Tibial artery (tissue), 4 donors: ENCODE data around the gene IGF2R.

Experiments
- DNase-seq, 2 donors: peaks; one replicate each; pipeline ENCODE4 v3.0.0-alpha.2; 2019
- H3K27ac ChIP-seq, 2 donors: fragments of 200-600 bp; sonication (generic) in 1 of 2; 1 replicate in 1 of 2; 2 replicates in 1 of 2; pipeline ENCODE4 v1.5.1; 2018 to 2019; ENCODE audit warnings: mild to moderate bottlenecking in 1 of 2
- H3K27me3 ChIP-seq, 2 donors: fragments of 200-600 bp; sonication (generic) in 1 of 2; one replicate each; pipeline versions ENCODE4 v1.5.1 to v1.6.0; 2016 to 2019
- H3K36me3 ChIP-seq, 3 donors: fragments of 200-600 bp; sonication (generic) in 2 of 3; one replicate each; pipeline ENCODE4 v1.5.1; 2016 to 2019; ENCODE audit warnings: mild to moderate bottlenecking in 2 of 3
- H3K4me1 ChIP-seq, 4 donors: fragments of 200-600 bp; sonication (generic) in 2 of 4; 1 replicate in 3 of 4; 2 replicates in 1 of 4; pipeline ENCODE4 v1.5.1; 2016 to 2019
- H3K4me3 ChIP-seq, 2 donors: fragments of 200-600 bp; sonication (generic) in 1 of 2; 1 replicate in 1 of 2; 2 replicates in 1 of 2; pipeline ENCODE4 v1.5.1; 2018 to 2019; ENCODE audit warnings: mild to moderate bottlenecking in 2 of 2
- H3K9me3 ChIP-seq, 3 donors: fragments of 200-600 bp; sonication (generic) in 1 of 3; one replicate each; pipeline ENCODE4 v1.5.1; 2016 to 2019
- intact Hi-C: fragments of 100-400 bp; cut with DNase I; formaldehyde crosslinking; loops from one replicate; pipeline ENCODE4 v1.15.0; 2023; ENCODE audit warnings: low total_unique reads
- TF ChIP-seq, protein P1 (sequence below), 2 experiments: fragments of 200-600 bp in 1 of 2; fragments of 450-650 bp in 1 of 2; IDR thresholded peaks; one replicate each; pipeline ENCODE4 v1.5.1; 2017 to 2019; ENCODE audit warnings: antibody characterized with exemption in 2 of 2, mild to moderate bottlenecking in 1 of 2, moderate library complexity in 1 of 2

Gene IGF2R

DNA sequence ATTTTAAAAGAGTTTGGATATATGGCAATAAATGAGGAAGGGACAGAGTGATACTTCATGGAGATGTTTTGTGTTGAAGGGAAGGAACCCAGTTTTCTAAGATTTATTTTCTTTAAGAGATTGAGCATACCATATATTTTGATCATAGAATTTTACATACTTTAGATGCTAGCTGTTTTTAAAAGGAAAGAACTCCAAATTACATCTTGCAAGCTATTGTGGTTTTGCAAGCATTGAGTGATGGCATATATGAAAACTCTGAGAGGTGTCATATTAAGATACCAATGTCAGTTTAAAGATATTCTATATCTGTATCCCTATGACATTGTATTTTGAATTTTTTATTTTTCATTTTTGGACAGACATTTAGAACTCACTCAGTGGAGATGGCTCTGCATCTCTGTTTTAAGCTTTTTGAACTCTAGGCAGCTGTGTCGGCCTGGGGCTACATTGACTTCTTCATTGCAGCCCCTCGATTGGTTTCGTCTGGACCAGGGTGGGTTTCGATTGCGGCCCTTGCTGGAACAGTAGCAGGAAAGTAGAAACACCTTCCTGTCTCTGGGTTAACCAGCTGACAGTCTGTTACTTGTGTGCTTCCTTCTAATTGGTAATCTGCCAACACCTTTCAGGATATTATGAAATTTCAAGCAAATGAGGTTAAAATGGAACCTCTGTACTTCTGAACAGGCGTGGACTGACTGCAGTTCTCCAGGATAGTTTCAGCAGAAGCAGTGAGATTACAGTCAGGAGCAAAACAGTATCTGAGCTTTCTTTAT, 14.0 kb downstream of the IGF2R start:
- Histone ChIP-seq H3K27me3 (no peaks in the 10 kb centered on the region), H3K4me1 (peaks cover 0 to 88% (median 43%) of the 10 kb centered on the region in 4 donors), H3K27ac (no peak overlapping the region), H3K36me3 (no peaks in the 10 kb centered on the region), H3K9me3 (no peaks in the 10 kb centered on the region), H3K4me3 (no peak overlapping the region)
- DNase-seq: no peak
- TF ChIP-seq, protein P1, sequence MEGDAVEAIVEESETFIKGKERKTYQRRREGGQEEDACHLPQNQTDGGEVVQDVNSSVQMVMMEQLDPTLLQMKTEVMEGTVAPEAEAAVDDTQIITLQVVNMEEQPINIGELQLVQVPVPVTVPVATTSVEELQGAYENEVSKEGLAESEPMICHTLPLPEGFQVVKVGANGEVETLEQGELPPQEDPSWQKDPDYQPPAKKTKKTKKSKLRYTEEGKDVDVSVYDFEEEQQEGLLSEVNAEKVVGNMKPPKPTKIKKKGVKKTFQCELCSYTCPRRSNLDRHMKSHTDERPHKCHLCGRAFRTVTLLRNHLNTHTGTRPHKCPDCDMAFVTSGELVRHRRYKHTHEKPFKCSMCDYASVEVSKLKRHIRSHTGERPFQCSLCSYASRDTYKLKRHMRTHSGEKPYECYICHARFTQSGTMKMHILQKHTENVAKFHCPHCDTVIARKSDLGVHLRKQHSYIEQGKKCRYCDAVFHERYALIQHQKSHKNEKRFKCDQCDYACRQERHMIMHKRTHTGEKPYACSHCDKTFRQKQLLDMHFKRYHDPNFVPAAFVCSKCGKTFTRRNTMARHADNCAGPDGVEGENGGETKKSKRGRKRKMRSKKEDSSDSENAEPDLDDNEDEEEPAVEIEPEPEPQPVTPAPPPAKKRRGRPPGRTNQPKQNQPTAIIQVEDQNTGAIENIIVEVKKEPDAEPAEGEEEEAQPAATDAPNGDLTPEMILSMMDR (IDR thresholded peaks at IDR 0.05): no peak
- intact Hi-C loops: no loop called here

DNA sequence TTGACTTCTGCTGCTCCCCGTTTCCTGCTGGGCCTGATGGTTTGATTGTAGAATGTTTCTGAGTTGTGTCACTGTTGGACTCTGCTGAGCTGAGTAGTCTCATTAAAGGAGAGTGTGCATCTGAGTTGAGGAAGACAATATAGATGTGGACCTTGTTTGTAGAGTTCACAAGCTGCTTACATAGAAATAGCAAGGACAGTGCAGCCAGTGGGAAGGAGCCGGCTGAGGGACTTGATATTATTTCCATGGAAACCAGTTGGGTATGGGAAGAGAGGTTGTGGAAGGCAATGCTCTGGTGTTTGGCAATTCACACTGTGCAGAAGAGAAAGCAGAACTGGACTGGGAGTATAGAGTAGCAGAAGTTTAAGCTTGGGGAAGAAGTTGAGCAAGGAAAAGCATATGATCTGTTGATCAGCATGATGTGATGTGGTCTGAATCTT, 14.8 kb downstream of the IGF2R start:
- Histone ChIP-seq H3K36me3 (no peaks in the 10 kb centered on the region), H3K27me3 (no peaks in the 10 kb centered on the region), H3K9me3 (no peaks in the 10 kb centered on the region), H3K4me3 (no peak overlapping the region), H3K27ac (no peak overlapping the region), H3K4me1 (peaks cover 0 to 87% (median 41%) of the 10 kb centered on the region in 4 donors)
- TF ChIP-seq, protein P1 (IDR thresholded peaks at IDR 0.05): no peak
- intact Hi-C loops: no loop called here
- no peak for DNase-seq

DNA sequence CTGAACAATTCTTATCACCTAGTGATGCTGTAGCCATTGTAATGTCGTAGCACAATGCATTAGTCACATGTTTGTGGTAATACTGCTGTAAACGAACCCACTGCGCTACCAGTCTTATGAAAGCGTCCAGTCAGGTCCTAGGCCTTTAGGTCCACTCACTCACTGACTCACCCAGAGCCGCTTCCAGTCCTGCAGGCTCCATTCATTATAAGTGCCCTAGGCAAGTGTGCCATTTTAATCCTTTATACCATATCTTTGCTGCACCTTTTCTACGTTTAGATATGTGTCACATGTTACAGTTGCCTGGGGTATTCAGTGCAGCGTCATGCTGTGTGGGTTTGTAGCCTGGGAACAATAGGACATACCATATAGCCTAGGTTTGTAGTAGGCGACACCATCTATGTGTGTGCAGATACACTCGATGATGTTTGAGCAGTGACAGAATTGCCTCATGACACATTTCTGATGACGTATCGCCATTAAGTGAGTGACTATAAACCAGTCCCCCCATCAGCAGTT, 15.4 kb downstream of the IGF2R start:
- H3K4me1 ChIP-seq: peaks cover 0 to 87% (median 40%) of the 10 kb centered on the region in 4 donors

DNA sequence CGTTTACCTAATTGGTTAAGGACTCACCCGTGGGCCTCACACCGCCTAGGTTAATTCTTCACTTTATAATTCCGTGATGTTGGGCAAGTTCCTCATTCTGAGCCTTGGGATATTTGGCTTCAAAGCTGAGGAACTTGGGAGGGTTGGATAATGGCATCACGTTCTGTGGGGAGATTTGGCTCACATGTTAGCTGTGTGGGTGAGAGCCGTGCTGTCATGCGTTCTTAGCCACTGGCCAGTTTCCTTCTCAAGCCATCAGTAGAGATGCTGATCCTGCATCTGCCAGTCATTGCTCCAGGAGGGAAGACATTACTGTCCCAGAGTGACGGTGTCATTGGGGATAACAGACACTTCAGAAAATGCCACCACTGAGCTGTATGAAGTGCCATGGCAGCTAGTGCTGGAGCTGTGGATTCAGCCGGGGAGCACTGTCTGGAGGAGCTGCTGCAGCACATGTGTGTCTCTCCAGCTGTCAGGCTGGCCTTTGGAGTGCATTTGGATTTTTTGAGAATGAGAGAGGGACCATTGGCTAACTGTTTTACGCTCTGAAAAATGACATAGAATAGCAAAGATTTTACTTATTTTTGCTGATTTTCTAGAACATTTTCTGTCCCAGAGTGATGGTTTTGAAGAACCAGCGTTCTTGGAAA, 16.5 kb downstream of the IGF2R start:
- no peak overlapping the region for H3K27ac ChIP-seq
- H3K4me3 ChIP-seq: no peak overlapping the region
- no peak for DNase-seq
- no peaks in the 10 kb centered on the region for H3K27me3 ChIP-seq
- TF ChIP-seq, protein P1 (IDR thresholded peaks at IDR 0.05): no peak
- intact Hi-C loops: no loop called here
- no peaks in the 10 kb centered on the region for H3K36me3 ChIP-seq
- peaks cover 0 to 90% (median 41%) of the 10 kb centered on the region in 4 donors for H3K4me1 ChIP-seq
- H3K9me3 ChIP-seq: no peaks in the 10 kb centered on the region

More for the DNA sequence above, 15.4 kb downstream of the IGF2R start:
- Histone ChIP-seq H3K27me3 (no peaks in the 10 kb centered on the region), H3K4me3 (no peak overlapping the region), H3K27ac (no peak overlapping the region), H3K9me3 (no peaks in the 10 kb centered on the region), H3K36me3 (no peaks in the 10 kb centered on the region)
- intact Hi-C loops: no loop called here
- TF ChIP-seq, protein P1 (IDR thresholded peaks at IDR 0.05): no peak
- no peak for DNase-seq

DNA sequence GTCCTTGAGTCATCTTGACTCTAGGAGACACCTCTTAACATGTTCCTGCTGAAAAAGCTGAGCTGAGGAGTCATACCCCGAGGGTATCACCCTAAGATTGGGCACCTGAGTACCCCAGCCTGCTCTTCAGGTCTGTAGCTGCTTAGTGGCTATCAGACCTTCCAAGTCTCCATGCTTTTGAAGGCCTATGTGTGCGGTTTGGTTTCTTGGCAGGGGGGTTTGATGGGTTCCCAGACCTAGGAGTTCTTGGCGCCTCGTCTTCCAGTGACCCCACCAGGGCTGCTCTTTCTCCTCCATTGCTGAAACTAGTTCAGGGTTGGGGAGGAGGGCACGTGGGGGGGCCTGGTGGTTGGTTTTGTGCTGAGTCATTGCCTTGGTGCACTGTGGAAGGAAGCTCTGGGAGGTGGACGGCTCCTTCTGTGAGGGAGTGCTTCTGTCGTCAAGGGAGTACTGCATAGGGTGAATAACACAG, 20.1 kb downstream of the IGF2R start:
- H3K36me3 ChIP-seq: peaks cover 0 to 5% (median 0%) of the 10 kb centered on the region in 3 donors
- peaks cover 0 to 56% (median 15%) of the 10 kb centered on the region in 4 donors for H3K4me1 ChIP-seq
- H3K27ac ChIP-seq: no peak overlapping the region
- intact Hi-C loops: no loop called here
- TF ChIP-seq, protein P1 (IDR thresholded peaks at IDR 0.05): no peak
- no peaks in the 10 kb centered on the region for H3K27me3 ChIP-seq
- no peak for DNase-seq
- H3K4me3 ChIP-seq: no peak overlapping the region
- H3K9me3 ChIP-seq: no peaks in the 10 kb centered on the region
